Kidney (tissue), 14 donors: Measurements from ENCODE around the gene PFDN4. TPM values are rescaled to one million over a fixed set of nuclear protein-coding genes. Genes with fewer than 3 reads are reported as not detected.

Source experiments
- DNase-seq, 5 donors: peaks; one replicate each; pipeline ENCODE4 v3.0.0-alpha.2; 2013 to 2020
- FAIRE-seq: peaks from 2 replicates; lab custom pipeline; 2012; peaks lifted over from hg19 to GRCh38; lab: Jason Lieb, UNC
- H3K27ac ChIP-seq, 2 donors: one replicate each; pipeline ENCODE4 v1.7.0; 2013; ENCODE audit warnings: low read depth in 2 of 2, low read length in 2 of 2, inconsistent platforms in 1 of 2
- H3K27me3 ChIP-seq: one replicate; pipeline ENCODE4 v1.7.1; 2013; ENCODE audit warnings: low read length, inconsistent platforms; ENCODE audit not compliant: control insufficient read depth, insufficient read depth
- H3K36me3 ChIP-seq, 3 donors: one replicate each; pipeline versions ENCODE4 v1.7.0 to v1.7.1; 2013; ENCODE audit warnings: low read length in 3 of 3, control low read depth in 1 of 3, inconsistent platforms in 1 of 3; ENCODE audit not compliant: insufficient read depth in 3 of 3, control insufficient read depth in 2 of 3
- H3K4me1 ChIP-seq, 3 donors: one replicate each; pipeline versions ENCODE4 v1.7.0 to v1.7.1; 2013; ENCODE audit warnings: low read length in 3 of 3, inconsistent platforms in 1 of 3, low read depth in 1 of 3; ENCODE audit not compliant: control insufficient read depth in 2 of 3, insufficient read depth in 2 of 3
- H3K4me3 ChIP-seq, 3 donors: one replicate each; pipeline versions ENCODE4 v1.7.0 to v1.8.1; 2013; ENCODE audit warnings: low read length in 3 of 3, control low read depth in 1 of 3, inconsistent platforms in 1 of 3
- H3K9ac ChIP-seq, 3 donors: one replicate each; pipeline versions ENCODE4 v1.7.0 to v1.7.1; 2013; ENCODE audit warnings: low read length in 3 of 3, control low read depth in 1 of 3, inconsistent platforms in 1 of 3
- H3K9me3 ChIP-seq, 3 donors: one replicate each; pipeline versions ENCODE4 v1.7.0 to v1.7.1; 2013; ENCODE audit warnings: low read length in 3 of 3, control low read depth in 1 of 3, inconsistent platforms in 1 of 3; ENCODE audit not compliant: control insufficient read depth in 2 of 3, insufficient read depth in 1 of 3
- intact Hi-C: fragments of 100-400 bp; cut with DNase I; formaldehyde crosslinking; loops from one replicate; pipeline ENCODE4 v1.11.1; 2022
- polyA plus RNA-seq: library from polyadenylated mRNA; stranded (reverse); fragments of 350-450 nt; fragmentation: Illumina TruSeq; extraction: RNeasy Lipid Tissue Mini Kit (QIAGEN cat#74804); gene quantifications from one replicate; pipeline ENCODE4 v1.2.3, GENCODE V29; 2014; ENCODE audit warnings: low read depth, low replicate concordance; ENCODE audit not compliant: insufficient read depth
- total RNA-seq: library from RNA; stranded (reverse); fragmentation: NEBNext Ultra II Directional; extraction: Animal tissue kit (Norgen Biotek cat#: 25700); gene quantifications from one replicate; pipeline ENCODE4 v1.2.1, GENCODE V29; 2021
- TF ChIP-seq, protein P1 (sequence below): IDR thresholded peaks from 3 replicates; pipeline ENCODE4 v1.5.1; 2012; ENCODE audit warnings: mild to moderate bottlenecking, moderate library complexity, borderline replicate concordance; ENCODE audit not compliant: insufficient read depth; ENCODE audit errors: extremely low read depth
- donor health status: control.
- donor health status: control.
- donor health status: control.
- donor health status: control.
- donor health status: control.
- donor health status: DM: yes; HTN: yes; CAD: no.
- donor health status: Normal renal cell carcinoma (clear cell type).

The PFDN4 gene
- total and polyA plus RNA-seq, 2 donors from 2014 or later: 19.7 to 49.5 TPM

DNA sequence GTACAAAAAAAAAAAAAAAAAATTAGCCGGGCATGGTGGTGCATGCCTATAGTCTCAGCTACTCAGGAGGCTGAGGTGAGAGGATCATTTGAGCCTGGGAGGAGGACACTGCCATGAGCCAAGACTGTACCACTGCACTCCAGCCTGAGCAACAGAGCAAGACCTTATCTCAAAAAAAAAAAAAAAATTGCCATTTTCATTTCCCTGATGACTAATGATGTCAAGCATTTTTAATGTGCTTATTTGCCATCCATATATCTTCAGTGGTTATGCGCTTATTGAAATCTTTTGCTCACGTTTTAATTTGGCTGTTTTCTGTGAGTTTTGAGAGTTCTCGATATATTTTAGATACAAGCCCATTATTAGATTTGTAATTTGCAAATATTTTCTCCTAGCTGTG, 46.7 kb downstream of the PFDN4 start:
- TF ChIP-seq, protein P1, sequence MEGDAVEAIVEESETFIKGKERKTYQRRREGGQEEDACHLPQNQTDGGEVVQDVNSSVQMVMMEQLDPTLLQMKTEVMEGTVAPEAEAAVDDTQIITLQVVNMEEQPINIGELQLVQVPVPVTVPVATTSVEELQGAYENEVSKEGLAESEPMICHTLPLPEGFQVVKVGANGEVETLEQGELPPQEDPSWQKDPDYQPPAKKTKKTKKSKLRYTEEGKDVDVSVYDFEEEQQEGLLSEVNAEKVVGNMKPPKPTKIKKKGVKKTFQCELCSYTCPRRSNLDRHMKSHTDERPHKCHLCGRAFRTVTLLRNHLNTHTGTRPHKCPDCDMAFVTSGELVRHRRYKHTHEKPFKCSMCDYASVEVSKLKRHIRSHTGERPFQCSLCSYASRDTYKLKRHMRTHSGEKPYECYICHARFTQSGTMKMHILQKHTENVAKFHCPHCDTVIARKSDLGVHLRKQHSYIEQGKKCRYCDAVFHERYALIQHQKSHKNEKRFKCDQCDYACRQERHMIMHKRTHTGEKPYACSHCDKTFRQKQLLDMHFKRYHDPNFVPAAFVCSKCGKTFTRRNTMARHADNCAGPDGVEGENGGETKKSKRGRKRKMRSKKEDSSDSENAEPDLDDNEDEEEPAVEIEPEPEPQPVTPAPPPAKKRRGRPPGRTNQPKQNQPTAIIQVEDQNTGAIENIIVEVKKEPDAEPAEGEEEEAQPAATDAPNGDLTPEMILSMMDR: no peak
- intact Hi-C loops: no loop called here
- Histone ChIP-seq H3K9ac (no peak overlapping the region), H3K36me3 (no peaks in the 10 kb centered on the region), H3K9me3 (no peaks in the 10 kb centered on the region), H3K27me3 (no peaks in the 10 kb centered on the region), H3K4me3 (no peak overlapping the region), H3K4me1 (no peaks in the 10 kb centered on the region), H3K27ac (no peak overlapping the region)
- DNase-seq (no peak), FAIRE-seq (no peak)

DNA sequence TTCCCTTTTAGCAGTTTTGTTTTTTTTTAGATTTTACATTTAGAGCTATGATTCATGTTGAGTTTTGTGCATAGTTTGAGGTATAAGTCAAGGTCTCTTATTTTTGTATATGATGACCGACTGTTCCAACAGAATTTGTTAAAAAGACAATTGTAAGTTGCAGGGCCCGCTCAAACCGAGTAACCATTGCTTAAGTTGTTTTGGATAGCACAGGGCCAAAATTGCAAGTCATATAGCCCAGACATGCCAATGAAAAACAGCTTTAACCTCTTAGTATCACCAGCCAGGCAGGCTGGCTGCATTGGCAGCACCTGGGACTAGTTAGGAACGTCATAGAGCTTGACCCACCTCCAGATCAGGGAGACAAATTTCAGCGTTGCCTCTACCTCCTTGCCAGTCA, 47.3 kb downstream of the PFDN4 start:
- FAIRE-seq (no peak), DNase-seq (no peak)
- TF ChIP-seq, protein P1: no peak
- intact Hi-C loops: no loop called here
- Histone ChIP-seq H3K27me3 (no peaks in the 10 kb centered on the region), H3K4me1 (no peaks in the 10 kb centered on the region), H3K9me3 (no peaks in the 10 kb centered on the region), H3K9ac (no peak overlapping the region), H3K36me3 (no peaks in the 10 kb centered on the region), H3K4me3 (no peak overlapping the region), H3K27ac (no peak overlapping the region)

DNA sequence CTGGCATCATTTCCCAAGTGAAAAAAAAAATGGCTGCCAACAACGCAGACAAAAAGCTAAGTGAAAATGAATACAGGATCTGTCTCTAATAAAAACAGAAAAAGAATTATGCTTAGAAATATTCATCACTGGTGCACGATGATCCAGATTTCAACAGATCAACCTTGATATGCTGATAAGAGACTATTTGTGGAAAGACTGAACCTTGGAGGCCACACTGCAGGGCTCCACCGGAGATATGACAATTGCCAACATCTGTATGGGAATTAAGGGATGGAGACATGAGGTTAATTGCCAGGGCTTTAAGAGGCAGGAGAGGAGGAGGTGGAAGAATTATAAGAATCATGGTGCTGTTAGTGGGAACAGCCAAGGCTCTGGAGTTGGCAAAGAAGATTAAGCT, 48.3 kb downstream of the PFDN4 start:
- no peak overlapping the region for H3K27ac ChIP-seq
- H3K4me1 ChIP-seq: no peaks in the 10 kb centered on the region
- H3K4me3 ChIP-seq: no peak overlapping the region
- DNase-seq: no peak
- H3K9ac ChIP-seq: no peak overlapping the region
- intact Hi-C loops: no loop called here
- no peaks in the 10 kb centered on the region for H3K9me3 ChIP-seq
- TF ChIP-seq, protein P1: no peak
- FAIRE-seq: no peak
- H3K36me3 ChIP-seq: no peaks in the 10 kb centered on the region
- H3K27me3 ChIP-seq: no peaks in the 10 kb centered on the region
